Endothelial cell of umbilical vein (primary cell): ENCODE results near the gene SS18L1. TPM values are rescaled to one million over a fixed set of nuclear protein-coding genes. Genes with fewer than 3 reads are reported as not detected.

Experiments
- BruUV-seq: library from RNA; stranded (reverse); fragments of 400-500 nt; replicated peaks from 2 replicates; lab custom pipeline; 2021; lab: Mats Ljungman, UMichigan
- CTCF ChIA-PET: fragments of 300-600, 350-600 bp; sonication (Branson Sonifier 250); formaldehyde crosslinking; loops from one replicate; lab custom pipeline; 2021; ENCODE audit warnings: antibody characterized with exemption, inconsistent platforms; lab: Charles Lee
- POLR2A ChIA-PET: fragments of 300-600, 350-600 bp; sonication (Branson Sonifier 250); formaldehyde crosslinking; loops from one replicate; lab custom pipeline; 2021; ENCODE audit warnings: antibody characterized with exemption, inconsistent platforms; lab: Charles Lee
- DNase-seq: peaks from one replicate; pipeline ENCODE4 v3.0.0-alpha.2; 2011; ENCODE audit warnings: low read depth, low spot score
- FAIRE-seq: peaks from 2 replicates; lab custom pipeline; 2011; peaks lifted over from hg19 to GRCh38; lab: Jason Lieb, UNC
- H2AFZ ChIP-seq: 2 replicates; pipeline ENCODE4 v1.6.0; 2012; ENCODE audit warnings: low read depth, low read length, control low read depth, inconsistent platforms
- H3K27ac ChIP-seq: 2 replicates; pipeline ENCODE4 v1.5.1; 2011; ENCODE audit warnings: low read depth, mild to moderate bottlenecking, control low read depth, low read length, moderate library complexity; ENCODE audit not compliant: insufficient read depth
- H3K27me3 ChIP-seq, 2 experiments: 2 replicates each; pipeline versions ENCODE4 v1.6.0 to v1.6.1; 2011; ENCODE audit warnings: low read length in 2 of 2, mixed read lengths in 1 of 2; ENCODE audit not compliant: control insufficient read depth in 2 of 2, insufficient read depth in 2 of 2
- H3K36me3 ChIP-seq, 2 experiments: 2 replicates in 1 of 2; 3 replicates in 1 of 2; pipeline ENCODE4 v1.5.1; 2011; ENCODE audit warnings: low read length in 2 of 2, mild to moderate bottlenecking in 1 of 2, moderate library complexity in 1 of 2; ENCODE audit not compliant: control insufficient read depth in 2 of 2, insufficient read depth in 2 of 2; ENCODE audit errors: extremely low read depth in 1 of 2
- H3K4me1 ChIP-seq: 3 replicates; pipeline ENCODE4 v1.5.1; 2011; ENCODE audit warnings: mild to moderate bottlenecking, low read length; ENCODE audit not compliant: control insufficient read depth, insufficient read depth; ENCODE audit errors: extremely low read depth
- H3K4me2 ChIP-seq: 2 replicates; pipeline ENCODE4 v1.6.1; 2011; ENCODE audit warnings: low read length, control low read depth, mixed read lengths; ENCODE audit not compliant: insufficient read depth
- H3K4me3 ChIP-seq, 3 experiments: fragments of 200-600 bp in 1 of 3; sonication (generic), shearing (Covaris generic) in 1 of 3; replicated peaks in 1 of 3; 2 replicates each; pipeline ENCODE4 v1.5.1; 2011 to 2016; ENCODE audit warnings: control low read depth in 3 of 3, low read length in 3 of 3, mild to moderate bottlenecking in 2 of 3, inconsistent platforms in 1 of 3, low read depth in 1 of 3, moderate library complexity in 1 of 3; ENCODE audit not compliant: insufficient read depth in 1 of 3
- H3K79me2 ChIP-seq: 2 replicates; pipeline ENCODE4 v1.6.0; 2012; ENCODE audit warnings: low read length, inconsistent platforms; ENCODE audit not compliant: control insufficient read depth, insufficient read depth
- H3K9ac ChIP-seq: replicated peaks from 2 replicates; pipeline ENCODE3; 2011; ENCODE audit warnings: low read length, control low read depth; ENCODE audit not compliant: insufficient read depth; ENCODE audit errors: extremely low read depth
- H3K9me1 ChIP-seq: replicated peaks from 3 replicates; pipeline ENCODE4 v1.6.0; 2011; ENCODE audit warnings: mild to moderate bottlenecking, low read length; ENCODE audit not compliant: control insufficient read depth, insufficient read depth; ENCODE audit errors: extremely low read depth
- H3K9me3 ChIP-seq: replicated peaks from 2 replicates; pipeline ENCODE4 v1.5.1; 2012; ENCODE audit warnings: low read length, inconsistent platforms; ENCODE audit not compliant: control insufficient read depth, insufficient read depth
- H4K20me1 ChIP-seq: replicated peaks from 2 replicates; pipeline ENCODE3; 2011; ENCODE audit warnings: mild to moderate bottlenecking, low read length; ENCODE audit not compliant: control insufficient read depth, insufficient read depth; ENCODE audit errors: extremely low read depth
- CTCF ChIP-seq, 2 donors: IDR thresholded peaks; 1 replicate in 1 of 2; 2 replicates in 1 of 2; pipeline ENCODE4 v1.5.1; 2011; ENCODE audit warnings: low read length in 2 of 2, mild to moderate bottlenecking in 2 of 2, moderate library complexity in 2 of 2, control low read depth in 1 of 2, inconsistent platforms in 1 of 2, low read depth in 1 of 2; ENCODE audit not compliant: insufficient read depth in 1 of 2; ENCODE audit errors: extremely low read depth in 1 of 2
- EZH2 ChIP-seq: IDR thresholded peaks from 2 replicates; pipeline ENCODE4 v1.6.1; 2012; ENCODE audit warnings: borderline replicate concordance, low read depth, mild to moderate bottlenecking, moderate library complexity, low read length, inconsistent platforms; ENCODE audit not compliant: severe bottlenecking
- FOS ChIP-seq: IDR thresholded peaks from 2 replicates; pipeline ENCODE4 v1.6.1; 2011; ENCODE audit warnings: mild to moderate bottlenecking, low read length, moderate library complexity, borderline replicate concordance; ENCODE audit not compliant: insufficient read depth
- GATA2 ChIP-seq: IDR thresholded peaks from 2 replicates; pipeline ENCODE4 v1.7.0; 2011; ENCODE audit warnings: low read depth, mild to moderate bottlenecking, moderate library complexity, mixed read lengths, low read length; ENCODE audit not compliant: insufficient read length, insufficient read depth
- JUN ChIP-seq: IDR thresholded peaks from 2 replicates; pipeline ENCODE4 v1.6.1; 2011; ENCODE audit warnings: borderline replicate concordance, low read depth; ENCODE audit not compliant: insufficient read length, insufficient read depth
- MYC ChIP-seq: IDR thresholded peaks from one replicate; pipeline ENCODE4 v1.6.1; 2011; ENCODE audit warnings: mild to moderate bottlenecking, low read depth, low read length
- POLR2A ChIP-seq: IDR thresholded peaks from 2 replicates; pipeline ENCODE4 v1.6.1; 2012; ENCODE audit warnings: low read depth, mild to moderate bottlenecking, control low read depth, low read length
- POLR2AphosphoS5 ChIP-seq: IDR thresholded peaks from 2 replicates; pipeline ENCODE4 v1.6.1; 2012; ENCODE audit warnings: low read depth, mild to moderate bottlenecking, control low read depth, low read length, moderate library complexity; ENCODE audit not compliant: insufficient read depth
- dilution Hi-C: fragments of 300-500 bp; cut with MboI; formaldehyde crosslinking; loops from one replicate; pipeline ENCODE4 v1.15.0; 2019; ENCODE audit warnings: low sequenced_read_pairs; ENCODE audit not compliant: extremely low pct_ligation_motif_present
- intact Hi-C: fragments of 100-400 bp; cut with micrococcal nuclease; formaldehyde crosslinking; loops from one replicate; pipeline ENCODE4 v1.10.0; 2022
- polyA plus RNA-seq, 4 experiments: library from polyadenylated mRNA; depleted of rRNA in 3 of 4; stranded (reverse) in 3 of 4; unstranded in 1 of 4; fragments of >200 nt; gene quantifications; 2 replicates each; pipeline versions ENCODE4 v1.2.1 to v1.2.3, GENCODE V29; 2011 to 2012; ENCODE audit warnings: missing spikeins in 1 of 4
- total RNA-seq: library from RNA; stranded (reverse); gene quantifications from 2 replicates; pipeline ENCODE4 v1.2.3, GENCODE V29; 2021
- TF ChIP-seq, protein P1 (sequence below): IDR thresholded peaks from 2 replicates; pipeline ENCODE4 v1.6.1; 2011; ENCODE audit not compliant: insufficient read depth, insufficient read length

The SS18L1 gene
- total and polyA plus RNA-seq, 2 donors (not counting 3 experiments of a cell fraction or from before 2014, with no cell fraction given): 15.4 to 21.7 TPM

GRCh38 chr20:62206388-62206775, 62.8 kb downstream of the SS18L1 start:
- Histone ChIP-seq H3K36me3 (peaks cover 0 to 7% of the 10 kb centered on the region in 2 experiments), H3K4me1 (peaks cover 9% of the 10 kb centered on the region), H3K9me1 (no peaks in the 10 kb centered on the region), H3K79me2 (no peaks in the 10 kb centered on the region), H3K4me3 (no peak overlapping the region), H3K27ac (no peak overlapping the region), H4K20me1 (no peaks in the 10 kb centered on the region), H2AFZ (no peak overlapping the region), H3K27me3 (no peaks in the 10 kb centered on the region), H3K9ac (no peak overlapping the region), H3K4me2 (no peak overlapping the region), H3K9me3 (no peaks in the 10 kb centered on the region)
- dilution Hi-C loops (no loop called here), intact Hi-C loops (no loop called here)
- POLR2A ChIA-PET: no interaction called here
- CTCF ChIA-PET: no interaction called here
- TF ChIP-seq MYC (no peak), GATA2 (no peak), POLR2AphosphoS5 (no peak), EZH2 (no peak), CTCF (IDR thresholded peaks at IDR 0.05; ENCODE audit: extremely low read depth in 1 of 2, insufficient read depth in 1 of 2, low read depth in 1 of 2, low read length in 2 of 2) (no peak), FOS (no peak), POLR2A (no peak), JUN (no peak)
- TF ChIP-seq, protein P1, sequence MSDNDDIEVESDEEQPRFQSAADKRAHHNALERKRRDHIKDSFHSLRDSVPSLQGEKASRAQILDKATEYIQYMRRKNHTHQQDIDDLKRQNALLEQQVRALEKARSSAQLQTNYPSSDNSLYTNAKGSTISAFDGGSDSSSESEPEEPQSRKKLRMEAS: no peak
- BruUV-seq: no TSS peak
- no peak for FAIRE-seq
- DNase-seq: no peak
